Smooth muscle cell (in vitro differentiated cells): ENCODE results near the gene KLHL13. TPM values are rescaled to one million over a fixed set of nuclear protein-coding genes. Genes with fewer than 3 reads are reported as not detected.

Source experiments
- DNase-seq: peaks from one replicate; lab custom pipeline; 2025; ENCODE audit not compliant: unreplicated experiment; lab: John Stamatoyannopoulos, UW
- H2AFZ ChIP-seq: fragments of 200-600 bp; sonication (generic); 2 replicates; pipeline ENCODE4 v1.6.0; 2016; ENCODE audit warnings: antibody characterized with exemption, low read depth, mild to moderate bottlenecking
- H3F3A ChIP-seq: fragments of 200-600 bp; sonication (generic); 2 replicates; pipeline ENCODE4 v1.6.0; 2017; ENCODE audit warnings: antibody characterized with exemption, low read depth
- H3K27ac ChIP-seq: fragments of 200-600 bp; sonication (generic); 2 replicates; pipeline ENCODE4 v1.5.1; 2016; ENCODE audit warnings: low read depth, mild to moderate bottlenecking
- H3K27me3 ChIP-seq: fragments of 200-600 bp; sonication (generic); 2 replicates; pipeline ENCODE4 v1.6.1; 2016; ENCODE audit warnings: low read depth, mild to moderate bottlenecking
- H3K36me3 ChIP-seq: fragments of 200-600 bp; sonication (generic); 2 replicates; pipeline ENCODE4 v1.5.1; 2016; ENCODE audit warnings: low read depth
- H3K4me1 ChIP-seq: fragments of 200-600 bp; sonication (generic); 2 replicates; pipeline ENCODE4 v1.5.1; 2016; ENCODE audit warnings: low read depth
- H3K4me2 ChIP-seq: fragments of 200-600 bp; sonication (generic); 2 replicates; pipeline ENCODE4 v1.6.0; 2016; ENCODE audit warnings: mild to moderate bottlenecking
- H3K4me3 ChIP-seq: fragments of 200-600 bp; sonication (generic); 2 replicates; pipeline ENCODE4 v1.5.1; 2016; ENCODE audit warnings: mild to moderate bottlenecking
- H3K79me2 ChIP-seq: fragments of 200-600 bp; sonication (generic); 2 replicates; pipeline ENCODE4 v1.6.0; 2016; ENCODE audit warnings: low read depth, mild to moderate bottlenecking
- H3K9ac ChIP-seq: fragments of 200-600 bp; sonication (generic); 2 replicates; pipeline ENCODE4 v1.6.0; 2016; ENCODE audit warnings: low read depth
- H3K9me3 ChIP-seq: fragments of 200-600 bp; sonication (generic); replicated peaks from 2 replicates; pipeline ENCODE4 v1.5.1; 2016; ENCODE audit warnings: low read depth
- H4K20me1 ChIP-seq: fragments of 200-600 bp; sonication (generic); 2 replicates; pipeline ENCODE4 v1.6.0; 2016; ENCODE audit warnings: low read depth
- CTCF ChIP-seq: fragments of 200-600 bp; sonication (generic); IDR thresholded peaks from 2 replicates; pipeline ENCODE4 v1.5.1; 2017; ENCODE audit warnings: borderline replicate concordance, mild to moderate bottlenecking, antibody characterized with exemption; ENCODE audit not compliant: insufficient read depth, poor library complexity, severe bottlenecking
- WGBS: methylation state at CpG from one replicate; pipeline ENCODE4 v1.1.7; 2016; ENCODE audit warnings: low lambda C conversion rate; 5-methylcytosine and 5-hydroxymethylcytosine counted together
- polyA plus RNA-seq: library from polyadenylated mRNA; unstranded; fragments of >200 nt; fragmentation: Nextera tagmentation; extraction: Ambion mirVana; gene quantifications from 2 replicates; pipeline ENCODE4 v1.2.1, GENCODE V29; 2016
- total RNA-seq: library from RNA; depleted of rRNA; stranded (reverse); fragments of >200 nt; gene quantifications from 2 replicates; pipeline ENCODE4 v1.2.3, GENCODE V29; 2014

KLHL13 gene
- total and polyA plus RNA-seq, 2 experiments from 2014 or later: 0.32 to 3.4 TPM

DNA sequence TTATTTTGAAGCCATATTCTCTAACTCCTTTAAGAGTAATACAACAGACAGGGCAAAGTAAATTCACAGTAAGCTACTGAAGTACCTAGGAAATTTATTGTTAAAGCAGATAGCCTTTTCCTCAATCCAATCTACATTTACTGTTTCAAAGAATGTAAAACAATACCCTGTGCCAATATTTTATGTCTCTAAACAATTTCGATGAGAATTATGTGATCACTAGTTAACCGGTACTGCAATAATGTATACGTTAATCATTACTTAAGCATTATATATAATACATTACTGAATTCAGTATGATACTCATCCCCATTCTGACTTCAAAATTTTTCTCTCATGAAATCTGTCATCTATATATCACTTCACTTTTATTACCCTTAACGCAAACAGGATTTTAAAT is 28.5 kb downstream of the KLHL13 start:
- no peaks in the 10 kb centered on the region for H3K36me3 ChIP-seq
- no peaks in the 10 kb centered on the region for H3K9me3 ChIP-seq
- H3K4me3 ChIP-seq: no peak overlapping the region
- no peaks in the 10 kb centered on the region for H4K20me1 ChIP-seq
- no peaks in the 10 kb centered on the region for H3K79me2 ChIP-seq
- TF ChIP-seq CTCF: no peak
- no peak for DNase-seq
- no peak overlapping the region for H2AFZ ChIP-seq
- H3K27ac ChIP-seq: no peak overlapping the region
- no peaks in the 10 kb centered on the region for H3K4me1 ChIP-seq
- 90% methylated on average over 4 of the region's 4 CpGs for WGBS
- H3F3A ChIP-seq: no peaks in the 10 kb centered on the region
- no peak overlapping the region for H3K4me2 ChIP-seq
- no peak overlapping the region for H3K9ac ChIP-seq
- no peaks in the 10 kb centered on the region for H3K27me3 ChIP-seq

GRCh38 chrX:118074196-118074595 is 42.4 kb downstream of the KLHL13 start:
- no peak for DNase-seq
- 27% methylated on average over 1 of the region's 1 CpG for whole genome bisulfite sequencing
- H3K9me3 ChIP-seq: no peaks in the 10 kb centered on the region

GRCh38 chrX:118066867-118067515 is 49.6 kb downstream of the KLHL13 start:
- 73% methylated on average over 2 of the region's 2 CpGs for WGBS

More at GRCh38 chrX:118074196-118074595, 42.4 kb downstream of the KLHL13 start:
- Histone ChIP-seq H3K27ac (no peak overlapping the region), H3K27me3 (no peaks in the 10 kb centered on the region), H3K79me2 (no peaks in the 10 kb centered on the region), H3K4me3 (no peak overlapping the region), H3K4me2 (no peak overlapping the region), H3K36me3 (no peaks in the 10 kb centered on the region), H3K4me1 (no peaks in the 10 kb centered on the region), H4K20me1 (no peaks in the 10 kb centered on the region), H2AFZ (no peak overlapping the region), H3F3A (no peaks in the 10 kb centered on the region), H3K9ac (no peak overlapping the region)
- no peak for TF ChIP-seq CTCF

More at GRCh38 chrX:118066867-118067515, 49.6 kb downstream of the KLHL13 start:
- no peak for DNase-seq
- no peak overlapping the region for H3K4me2 ChIP-seq
- no peak overlapping the region for H3K4me3 ChIP-seq
- no peaks in the 10 kb centered on the region for H3K36me3 ChIP-seq
- no peaks in the 10 kb centered on the region for H3F3A ChIP-seq
- no peak overlapping the region for H2AFZ ChIP-seq
- no peak for TF ChIP-seq CTCF
- H3K9ac ChIP-seq: no peak overlapping the region
- H3K27ac ChIP-seq: no peak overlapping the region
- H3K27me3 ChIP-seq: no peaks in the 10 kb centered on the region
- H4K20me1 ChIP-seq: no peaks in the 10 kb centered on the region
- no peaks in the 10 kb centered on the region for H3K79me2 ChIP-seq
- H3K4me1 ChIP-seq: no peaks in the 10 kb centered on the region
- no peaks in the 10 kb centered on the region for H3K9me3 ChIP-seq
